SU-DHL-6 (cell line): ENCODE measurements around the gene U2AF2.

Source experiments
- CTCF ChIP-seq: fragments of 200-600 bp; sonication (generic); IDR thresholded peaks from one replicate; pipeline ENCODE4 v1.5.1; 2017; ENCODE audit warnings: antibody characterized with exemption, mild to moderate bottlenecking, low read length, moderate library complexity; ENCODE audit not compliant: insufficient read depth, poor library complexity, severe bottlenecking
- EZH2phosphoT487 ChIP-seq: fragments of 200-600 bp; sonication (generic), shearing (Covaris generic); conservative IDR thresholded peaks from 2 replicates; pipeline ENCODE4 v1.6.1; 2018; ENCODE audit warnings: mild to moderate bottlenecking, antibody characterized with exemption, low read length, moderate library complexity, mixed read lengths

GRCh38 chr19:55613930-55614710 is 40.7 kb upstream of the U2AF2 start:
- TF ChIP-seq CTCF: no peak
- TF ChIP-seq EZH2phosphoT487: no peak
